Common myeloid progenitor, CD34-positive (primary cell): ENCODE results near the gene RNF214.

Experiments used
- CTCF ChIA-PET: fragments of 350-600 bp; sonication (Branson Sonifier 250); formaldehyde crosslinking; loops from one replicate; lab custom pipeline; 2021; ENCODE audit warnings: antibody characterized with exemption; lab: Charles Lee
- POLR2A ChIA-PET: fragments of 350-600 bp; sonication (Branson Sonifier 250); formaldehyde crosslinking; loops from one replicate; lab custom pipeline; 2021; ENCODE audit warnings: antibody characterized with exemption; lab: Charles Lee
- DNase-seq, 3 donors: peaks; one replicate each; pipeline versions ENCODE4 v3.0.0 to v3.0.0-alpha.2; 2013
- H3K27ac ChIP-seq, 2 experiments: 1 replicate in 1 of 2; 2 replicates in 1 of 2; pipeline ENCODE4 v1.7.0; 2013; ENCODE audit warnings: inconsistent platforms in 2 of 2, low read length in 2 of 2, mild to moderate bottlenecking in 2 of 2, low read depth in 1 of 2, moderate library complexity in 1 of 2; ENCODE audit not compliant: severe bottlenecking in 2 of 2, insufficient read depth in 1 of 2, poor library complexity in 1 of 2
- H3K27me3 ChIP-seq, 5 experiments: replicated peaks in 2 of 5; 1 replicate in 3 of 5; 2 replicates in 2 of 5; pipeline versions ENCODE4 v1.6.1 to v1.7.0; 2013; ENCODE audit warnings: low read length in 4 of 5, mild to moderate bottlenecking in 2 of 5, moderate library complexity in 2 of 5, inconsistent platforms in 1 of 5; ENCODE audit not compliant: insufficient read depth in 5 of 5, control insufficient read depth in 4 of 5
- H3K36me3 ChIP-seq, 4 experiments: 1 replicate in 2 of 4; 2 replicates in 2 of 4; pipeline versions ENCODE4 v1.6.1 to v1.7.0; 2013; ENCODE audit warnings: low read length in 3 of 4, control low read depth in 1 of 4, mild to moderate bottlenecking in 1 of 4; ENCODE audit not compliant: control insufficient read depth in 4 of 4, insufficient read depth in 4 of 4
- H3K4me1 ChIP-seq, 4 experiments: 1 replicate in 3 of 4; 2 replicates in 1 of 4; pipeline versions ENCODE4 v1.6.1 to v1.7.1; 2013; ENCODE audit warnings: low read length in 3 of 4, mild to moderate bottlenecking in 3 of 4, control low read depth in 1 of 4, inconsistent platforms in 1 of 4, moderate library complexity in 1 of 4; ENCODE audit not compliant: control insufficient read depth in 4 of 4, insufficient read depth in 4 of 4; ENCODE audit errors: control extremely low read depth in 1 of 4
- H3K4me3 ChIP-seq, 7 experiments: 1 replicate in 4 of 7; 2 replicates in 3 of 7; pipeline versions ENCODE4 v1.5.1 to v1.7.0; 2013; ENCODE audit warnings: mild to moderate bottlenecking in 7 of 7, low read length in 6 of 7, moderate library complexity in 6 of 7, inconsistent platforms in 2 of 7, low read depth in 2 of 7, control low read depth in 1 of 7; ENCODE audit not compliant: insufficient read depth in 4 of 7, control insufficient read depth in 1 of 7; ENCODE audit errors: extremely low read depth in 1 of 7
- H3K9me3 ChIP-seq, 5 experiments: 1 replicate in 4 of 5; 2 replicates in 1 of 5; pipeline versions ENCODE4 v1.6.1 to v1.7.1; 2013; ENCODE audit warnings: low read length in 4 of 5, mild to moderate bottlenecking in 2 of 5, inconsistent platforms in 1 of 5, low read depth in 1 of 5, moderate library complexity in 1 of 5; ENCODE audit not compliant: control insufficient read depth in 4 of 5, insufficient read depth in 2 of 5; ENCODE audit errors: control extremely low read depth in 1 of 5
- WGBS: methylation state at CpG from one replicate; pipeline ENCODE4 v1.1.5; 2013; ENCODE audit not compliant: insufficient coverage; 5-methylcytosine and 5-hydroxymethylcytosine counted together

RNF214 gene

GRCh38 chr11:117289795-117290194 is 57.3 kb downstream of the RNF214 start:
- no peak for DNase-seq
- H3K4me3 ChIP-seq: no peak overlapping the region
- no peaks in the 10 kb centered on the region for H3K27me3 ChIP-seq
- ChIA-PET POLR2A (no interaction called here), CTCF (no interaction called here)
- WGBS: 100% methylated on average over 1 of the region's 1 CpG
- H3K9me3 ChIP-seq: no peaks in the 10 kb centered on the region
- no peaks in the 10 kb centered on the region for H3K4me1 ChIP-seq
- peaks cover 11 to 65% (median 52%) of the 10 kb centered on the region in 4 experiments for H3K36me3 ChIP-seq
- H3K27ac ChIP-seq: no peak overlapping the region

GRCh38 chr11:117290809-117291396 is 58.4 kb downstream of the RNF214 start, which contains the start of gene BACE1-AS:
TSS of gene BACE1-AS (plus strand) at chr11:117291346.
- DNase-seq: no peak
- Histone ChIP-seq H3K27me3 (no peaks in the 10 kb centered on the region), H3K27ac (no peak within 1 kb of the TSS), H3K9me3 (no peaks in the 10 kb centered on the region), H3K4me3 (no peak within 1 kb of the TSS), H3K4me1 (no peaks in the 10 kb centered on the region), H3K36me3 (peaks cover 8 to 57% (median 48%) of the 10 kb centered on the region in 4 experiments)
- POLR2A ChIA-PET: no interaction called here
- CTCF ChIA-PET: no interaction called here
- WGBS: 97% methylated on average over 5 of the region's 8 CpGs

GRCh38 chr11:117292616-117293015 is 60.1 kb downstream of the RNF214 start:
- no peaks in the 10 kb centered on the region for H3K9me3 ChIP-seq

GRCh38 chr11:117295438-117296137 is 63.1 kb downstream of the RNF214 start:
- CTCF ChIA-PET: no interaction called here
- H3K27ac ChIP-seq: no peak overlapping the region
- DNase-seq: no peak
- H3K27me3 ChIP-seq: no peaks in the 10 kb centered on the region
- no peak overlapping the region for H3K4me3 ChIP-seq
- H3K9me3 ChIP-seq: no peaks in the 10 kb centered on the region
- POLR2A ChIA-PET: no interaction called here
- peaks cover 0 to 27% (median 15%) of the 10 kb centered on the region in 4 experiments for H3K36me3 ChIP-seq
- H3K4me1 ChIP-seq: peaks cover 0 to 3% (median 0%) of the 10 kb centered on the region in 4 experiments
- WGBS: 98% methylated on average over 6 of the region's 9 CpGs

More at GRCh38 chr11:117292616-117293015, 60.1 kb downstream of the RNF214 start:
- DNase-seq: no peak
- POLR2A ChIA-PET: interaction anchor here (0.6 kb wide), 1 partner anchor 11 kb away, joined by 4 read pairs; no protein-coding TSS in a partner anchor
- no peak overlapping the region for H3K27ac ChIP-seq
- H3K27me3 ChIP-seq: no peaks in the 10 kb centered on the region
- peaks cover 3 to 54% (median 39%) of the 10 kb centered on the region in 4 experiments for H3K36me3 ChIP-seq
- CTCF ChIA-PET: interaction anchor here (0.9 kb wide), 1 partner anchor 9 kb away, joined by 3 read pairs; no protein-coding TSS in a partner anchor
- 100% methylated on average over 2 of the region's 2 CpGs for WGBS
- H3K4me3 ChIP-seq: no peak overlapping the region
- H3K4me1 ChIP-seq: no peaks in the 10 kb centered on the region

- WGBS: 82% methylated on average over 5 of the region's 6 CpGs
These were observed 64.4 kb downstream of the RNF214 start for GRCh38 chr11:117296881-117297280.

GRCh38 chr11:117298195-117298594 is 65.7 kb downstream of the RNF214 start:
- DNase-seq: no peak
- ChIA-PET POLR2A (no interaction called here), CTCF (no interaction called here)
- Histone ChIP-seq H3K4me3 (no peak overlapping the region), H3K27ac (no peak overlapping the region), H3K27me3 (no peaks in the 10 kb centered on the region), H3K9me3 (no peaks in the 10 kb centered on the region), H3K4me1 (peaks cover 0 to 3% (median 0%) of the 10 kb centered on the region in 4 experiments), H3K36me3 (peaks cover 0 to 14% (median 3%) of the 10 kb centered on the region in 4 experiments)
- WGBS: 98% methylated on average over 6 of the region's 8 CpGs

More at GRCh38 chr11:117296881-117297280, 64.4 kb downstream of the RNF214 start:
- no peak for DNase-seq
- H3K4me1 ChIP-seq: peaks cover 0 to 3% (median 0%) of the 10 kb centered on the region in 4 experiments
- CTCF ChIA-PET: no interaction called here
- no peak overlapping the region for H3K27ac ChIP-seq
- peaks cover 0 to 19% (median 8%) of the 10 kb centered on the region in 4 experiments for H3K36me3 ChIP-seq
- POLR2A ChIA-PET: no interaction called here
- H3K4me3 ChIP-seq: no peak overlapping the region
- H3K9me3 ChIP-seq: no peaks in the 10 kb centered on the region
- no peaks in the 10 kb centered on the region for H3K27me3 ChIP-seq
